HEK293T (cell line): ENCODE data around the gene LAPTM4A.

Experiments
- ARNT ChIP-seq: fragments of 450-650 bp; IDR thresholded peaks from 2 replicates; pipeline ENCODE4 v1.6.1; 2017; ENCODE audit warnings: mild to moderate bottlenecking
- BHLHE40 ChIP-seq: fragments of 450-650 bp; IDR thresholded peaks from 2 replicates; pipeline ENCODE4 v1.6.1; 2016; ENCODE audit warnings: mild to moderate bottlenecking, moderate library complexity, borderline replicate concordance
- ELF4 ChIP-seq: fragments of 450-650 bp; IDR thresholded peaks from 2 replicates; pipeline ENCODE4 v1.6.1; 2017; ENCODE audit warnings: antibody characterized with exemption
- FOXA1 ChIP-seq: fragments of 450-650 bp; IDR thresholded peaks from 2 replicates; pipeline ENCODE4 v1.6.1; 2016; ENCODE audit warnings: mild to moderate bottlenecking
- FOXM1 ChIP-seq: fragments of 450-650 bp; IDR thresholded peaks from 2 replicates; pipeline ENCODE4 v1.6.1; 2017; ENCODE audit warnings: mild to moderate bottlenecking, borderline replicate concordance
- HDGF ChIP-seq: fragments of 450-650 bp; IDR thresholded peaks from 2 replicates; pipeline ENCODE4 v1.6.1; 2017; ENCODE audit warnings: antibody characterized with exemption, borderline replicate concordance
- L3MBTL2 ChIP-seq: fragments of 450-650 bp; conservative IDR thresholded peaks from 2 replicates; pipeline ENCODE4 v1.6.1; 2016; ENCODE audit warnings: mild to moderate bottlenecking
- PKNOX1 ChIP-seq: fragments of 450-650 bp; IDR thresholded peaks from 2 replicates; pipeline ENCODE4 v1.6.1; 2016
- SP1 ChIP-seq: fragments of 450-650 bp; IDR thresholded peaks from 2 replicates; pipeline ENCODE4 v1.6.1; 2017
- SUZ12 ChIP-seq: fragments of 450-650 bp; IDR thresholded peaks from 2 replicates; pipeline ENCODE4 v1.6.1; 2016; ENCODE audit warnings: mild to moderate bottlenecking
- TARDBP ChIP-seq: fragments of 450-650 bp; IDR thresholded peaks from 2 replicates; pipeline ENCODE4 v1.6.1; 2016

- no peak for TF ChIP-seq FOXA1
- TF ChIP-seq HDGF: no peak
- TF ChIP-seq ELF4: no peak
- no peak for TF ChIP-seq BHLHE40
- no peak for TF ChIP-seq FOXM1
- no peak for TF ChIP-seq L3MBTL2
- TF ChIP-seq ARNT: no peak
- no peak for TF ChIP-seq SUZ12
- no peak for TF ChIP-seq PKNOX1
- TF ChIP-seq TARDBP: no peak
- no peak for TF ChIP-seq SP1
Measured at GRCh38 chr2:20025065-20025786, 26.2 kb downstream of the LAPTM4A start.
